ENCODE data around the gene IL1RN. TPM values are rescaled to one million over a fixed set of nuclear protein-coding genes. Genes with fewer than 3 reads are reported as not detected.

Gene IL1RN
- total RNA-seq, 4 donors from 2014 or later, result 0.51 to 0.91 TPM; not detected in 2

DNA sequence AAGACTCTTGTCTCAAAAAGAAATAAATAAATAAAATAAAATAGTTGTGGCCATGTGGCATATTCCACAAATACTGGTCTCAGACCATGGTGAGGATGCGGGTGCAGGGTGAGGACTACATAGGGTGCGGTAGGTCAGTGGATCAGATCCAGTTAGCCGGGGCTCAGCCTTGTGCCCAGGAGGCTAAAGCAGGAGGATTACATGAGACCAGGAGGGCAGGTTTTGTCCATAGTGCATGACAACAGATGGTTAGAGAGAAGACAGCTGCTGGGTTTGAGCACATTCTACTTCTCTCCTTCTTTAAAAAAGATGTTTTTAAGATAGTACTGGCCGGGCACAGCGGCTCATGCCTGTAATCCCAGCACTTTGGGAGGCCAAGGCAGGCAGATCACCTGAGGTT lies 33.6 kb downstream of the IL1RN start:
- Histone ChIP-seq H3K9me3 (no peaks in the 10 kb centered on the region), H3K36me3 (no peaks in the 10 kb centered on the region), H3K27ac (no peak overlapping the region), H3K4me3 (no peak overlapping the region), H3K27me3 (peaks cover 7 to 11% (median 10%) of the 10 kb centered on the region in 3 donors), H3K4me1 (no peaks in the 10 kb centered on the region)
- intact Hi-C loops (cut with DNase I; ENCODE audit: low total_unique reads), result no loop called here
- ATAC-seq (no peak), DNase-seq (no peak)
- in situ Hi-C loops (cut with MboI; ENCODE audit: low sequenced_read_pairs in 4 of 4), result no loop called here
- TF ChIP-seq, protein P1, sequence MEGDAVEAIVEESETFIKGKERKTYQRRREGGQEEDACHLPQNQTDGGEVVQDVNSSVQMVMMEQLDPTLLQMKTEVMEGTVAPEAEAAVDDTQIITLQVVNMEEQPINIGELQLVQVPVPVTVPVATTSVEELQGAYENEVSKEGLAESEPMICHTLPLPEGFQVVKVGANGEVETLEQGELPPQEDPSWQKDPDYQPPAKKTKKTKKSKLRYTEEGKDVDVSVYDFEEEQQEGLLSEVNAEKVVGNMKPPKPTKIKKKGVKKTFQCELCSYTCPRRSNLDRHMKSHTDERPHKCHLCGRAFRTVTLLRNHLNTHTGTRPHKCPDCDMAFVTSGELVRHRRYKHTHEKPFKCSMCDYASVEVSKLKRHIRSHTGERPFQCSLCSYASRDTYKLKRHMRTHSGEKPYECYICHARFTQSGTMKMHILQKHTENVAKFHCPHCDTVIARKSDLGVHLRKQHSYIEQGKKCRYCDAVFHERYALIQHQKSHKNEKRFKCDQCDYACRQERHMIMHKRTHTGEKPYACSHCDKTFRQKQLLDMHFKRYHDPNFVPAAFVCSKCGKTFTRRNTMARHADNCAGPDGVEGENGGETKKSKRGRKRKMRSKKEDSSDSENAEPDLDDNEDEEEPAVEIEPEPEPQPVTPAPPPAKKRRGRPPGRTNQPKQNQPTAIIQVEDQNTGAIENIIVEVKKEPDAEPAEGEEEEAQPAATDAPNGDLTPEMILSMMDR (IDR thresholded peaks at IDR 0.05 in 4 of 5, conservative IDR thresholded peaks at IDR 0.05 in 1 of 5), result no peak
- no peak for TF ChIP-seq POLR2A (IDR thresholded peaks at IDR 0.05)

DNA sequence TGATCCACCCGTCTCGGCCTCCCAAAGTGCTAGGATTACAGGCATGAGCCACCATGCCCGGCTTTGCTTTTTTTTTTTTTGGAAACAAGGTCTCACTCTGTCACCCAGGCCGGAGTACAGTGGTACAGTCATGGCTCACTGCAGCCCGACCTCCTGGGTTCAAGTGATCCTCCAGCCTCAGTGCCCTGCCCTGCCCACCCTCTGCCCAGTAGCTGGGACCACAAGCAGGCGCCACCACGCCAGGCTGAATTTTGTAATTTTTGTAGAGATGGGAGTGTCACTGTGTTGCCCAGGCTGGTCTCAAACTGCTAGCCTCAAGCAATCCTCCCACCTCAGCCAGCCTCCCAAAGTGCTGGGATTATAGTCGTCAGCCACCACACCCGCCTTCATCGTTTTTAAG lies 34.8 kb downstream of the IL1RN start:
- DNase-seq (no peak), ATAC-seq (no peak)
- no peaks in the 10 kb centered on the region for H3K4me1 ChIP-seq
- in situ Hi-C loops (cut with MboI; ENCODE audit: low sequenced_read_pairs in 4 of 4) (no loop called here), intact Hi-C loops (cut with DNase I; ENCODE audit: low total_unique reads) (no loop called here)
- no peaks in the 10 kb centered on the region for H3K36me3 ChIP-seq
- no peak overlapping the region for H3K27ac ChIP-seq
- H3K4me3 ChIP-seq, result no peak overlapping the region
- peaks cover 4 to 7% (median 5%) of the 10 kb centered on the region in 3 donors for H3K27me3 ChIP-seq
- no peaks in the 10 kb centered on the region for H3K9me3 ChIP-seq
- TF ChIP-seq POLR2A (IDR thresholded peaks at IDR 0.05), result no peak
- TF ChIP-seq, protein P1 (IDR thresholded peaks at IDR 0.05 in 4 of 5, conservative IDR thresholded peaks at IDR 0.05 in 1 of 5), result no peak

DNA sequence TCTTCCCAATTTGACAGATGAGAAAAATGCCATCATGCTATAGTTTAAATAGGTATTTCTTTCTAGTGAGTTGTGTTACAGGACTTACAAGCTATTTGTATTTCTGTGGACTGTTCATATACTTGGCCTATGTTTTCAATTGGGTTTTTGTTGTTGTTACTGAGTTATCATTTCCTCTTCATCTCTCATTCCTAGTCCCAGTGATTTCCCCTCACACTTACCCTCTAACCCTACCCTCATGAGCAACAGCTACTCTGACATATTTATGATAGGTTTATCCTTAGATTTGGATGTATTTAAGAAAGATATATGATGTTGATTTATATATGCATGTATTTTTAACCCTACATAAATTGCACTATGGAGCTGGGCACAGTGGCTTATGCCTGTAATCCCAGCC lies 35.5 kb downstream of the IL1RN start:
- peaks cover under 1 to 4% (median 4%) of the 10 kb centered on the region in 3 donors for H3K27me3 ChIP-seq
- no peaks in the 10 kb centered on the region for H3K36me3 ChIP-seq
- TF ChIP-seq POLR2A (IDR thresholded peaks at IDR 0.05), result no peak
- ATAC-seq (no peak), DNase-seq (no peak)
- H3K27ac ChIP-seq, result no peak overlapping the region
- H3K4me3 ChIP-seq, result no peak overlapping the region
- H3K4me1 ChIP-seq, result no peaks in the 10 kb centered on the region
- in situ Hi-C loops (cut with MboI; ENCODE audit: low sequenced_read_pairs in 4 of 4), result no loop called here
- intact Hi-C loops (cut with DNase I; ENCODE audit: low total_unique reads), result no loop called here
- no peaks in the 10 kb centered on the region for H3K9me3 ChIP-seq

DNA sequence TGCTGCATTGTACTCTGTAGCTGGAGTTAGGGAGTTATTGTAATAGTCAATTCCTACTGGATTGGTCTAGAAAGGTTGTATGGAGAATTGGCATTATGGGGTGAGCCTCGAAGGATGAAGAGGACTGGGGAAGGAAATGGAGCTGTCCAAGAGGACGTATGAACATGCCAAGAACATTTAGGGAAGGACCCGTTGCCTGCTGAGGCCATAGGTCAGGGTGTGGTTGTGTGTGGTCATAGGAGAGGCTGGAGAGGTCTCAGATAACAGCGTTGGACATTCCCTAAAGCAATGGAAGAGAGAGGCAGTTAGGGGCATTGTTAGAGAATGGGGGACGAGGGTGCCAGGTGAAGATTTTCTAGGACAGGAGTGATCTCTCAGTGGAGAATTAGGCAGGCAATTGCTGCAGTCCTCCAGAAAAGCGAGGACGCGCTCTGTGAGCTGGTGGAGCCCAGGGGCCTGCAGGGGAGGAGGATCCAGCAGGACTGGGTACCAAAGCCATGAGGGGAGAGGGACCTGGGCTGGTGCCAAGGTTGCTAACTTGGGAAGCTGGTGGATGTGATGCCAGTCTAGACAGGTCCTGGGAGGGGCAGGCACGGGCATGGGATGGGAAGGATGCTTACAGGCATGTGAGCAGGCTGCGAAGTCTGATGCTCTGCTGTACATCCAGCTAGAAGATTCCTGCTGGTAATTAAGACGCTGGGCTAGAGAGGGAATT lies 37.0 kb downstream of the IL1RN start:
- no peaks in the 10 kb centered on the region for H3K4me1 ChIP-seq
- in situ Hi-C loops (cut with MboI; ENCODE audit: low sequenced_read_pairs in 4 of 4) (no loop called here), intact Hi-C loops (cut with DNase I; ENCODE audit: low total_unique reads) (no loop called here)
- DNase-seq, result no peak
- no peaks in the 10 kb centered on the region for H3K27me3 ChIP-seq
- ATAC-seq, result no peak
- no peaks in the 10 kb centered on the region for H3K9me3 ChIP-seq
- H3K4me3 ChIP-seq, result no peak overlapping the region
- H3K27ac ChIP-seq, result no peak overlapping the region
- H3K36me3 ChIP-seq, result no peaks in the 10 kb centered on the region
- TF ChIP-seq, protein P1 (IDR thresholded peaks at IDR 0.05 in 4 of 5, conservative IDR thresholded peaks at IDR 0.05 in 1 of 5), result no peak
- TF ChIP-seq POLR2A (IDR thresholded peaks at IDR 0.05), result no peak

DNA sequence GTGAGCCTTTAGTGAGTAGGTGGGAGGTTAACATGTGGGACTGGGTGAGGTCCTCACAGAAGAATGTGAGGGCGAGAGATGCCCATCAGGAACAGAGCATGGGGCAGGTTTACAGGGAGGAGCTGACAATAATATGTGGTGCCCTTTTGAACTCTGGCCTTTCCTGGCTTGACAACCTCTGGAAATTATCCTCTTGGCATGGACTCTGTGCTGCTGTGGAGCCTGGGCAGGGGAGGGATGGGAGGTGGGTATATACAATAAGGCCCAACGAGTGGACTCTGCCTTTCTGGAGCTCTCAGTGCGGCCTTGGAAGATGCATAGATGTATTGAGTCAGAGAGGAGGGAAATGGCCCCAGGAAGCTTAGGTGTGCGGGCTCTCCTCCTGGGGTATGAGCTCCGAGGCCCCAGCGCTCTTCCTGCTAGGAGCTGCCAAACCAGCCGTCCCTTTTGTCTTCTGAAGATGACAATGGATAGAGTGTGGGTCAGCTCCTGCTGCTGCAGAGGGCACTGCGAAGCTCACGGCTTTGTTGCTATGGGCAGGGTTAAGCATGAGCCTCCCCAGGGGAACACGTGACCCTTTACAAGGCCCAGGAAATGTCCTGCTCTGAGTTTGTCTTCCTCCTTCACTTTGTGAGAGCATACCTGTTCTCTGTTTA lies 37.7 kb downstream of the IL1RN start:
- in situ Hi-C loops (cut with MboI; ENCODE audit: low sequenced_read_pairs in 4 of 4), result no loop called here
- DNase-seq (no peak), ATAC-seq (no peak)
- intact Hi-C loops (cut with DNase I; ENCODE audit: low total_unique reads), result no loop called here
- H3K4me1 ChIP-seq, result no peaks in the 10 kb centered on the region
- H3K27me3 ChIP-seq, result no peaks in the 10 kb centered on the region
- H3K9me3 ChIP-seq, result no peaks in the 10 kb centered on the region
- H3K27ac ChIP-seq, result no peak overlapping the region
- TF ChIP-seq, protein P1 (IDR thresholded peaks at IDR 0.05 in 4 of 5, conservative IDR thresholded peaks at IDR 0.05 in 1 of 5), result no peak
- no peak overlapping the region for H3K4me3 ChIP-seq
- H3K36me3 ChIP-seq, result no peaks in the 10 kb centered on the region
